ENCODE data around the gene MGST2. TPM values are rescaled to one million over a fixed set of nuclear protein-coding genes. Genes with fewer than 3 reads are reported as not detected.

Gene MGST2
- total RNA-seq, 1 donor from 2014 or later: 27.0 TPM

GRCh38 chr4:139643042-139643895 is 22.4 kb upstream of the MGST2 start:
- no peak for DNase-seq (ENCODE audit: low read depth)

DNA sequence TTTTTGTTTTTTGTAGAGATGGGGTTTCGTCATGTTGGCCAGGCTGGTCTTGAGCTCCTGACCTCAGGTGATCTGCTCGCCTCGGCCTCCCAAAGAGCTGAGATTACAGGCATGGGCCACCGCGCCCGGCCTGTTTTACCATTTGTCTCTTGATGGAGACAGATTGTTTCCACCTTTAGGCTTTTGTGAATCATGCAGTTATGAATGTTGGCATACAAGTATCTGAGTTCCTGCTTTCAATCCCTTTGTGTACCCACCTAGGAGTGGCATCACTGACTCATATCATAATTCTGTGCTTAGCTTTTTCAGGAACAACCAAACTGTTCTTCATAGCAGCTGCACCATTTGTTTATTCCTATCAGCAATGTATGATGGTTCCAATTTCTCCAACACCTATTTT is 20.2 kb upstream of the MGST2 start:
- DNase-seq (ENCODE audit: low read depth): no peak

- no peak for DNase-seq (ENCODE audit: low read depth)
Measured at GRCh38 chr4:139647184-139647583, 18.4 kb upstream of the MGST2 start.

- DNase-seq (ENCODE audit: low read depth): no peak
Measured at GRCh38 chr4:139647952-139648351, 17.7 kb upstream of the MGST2 start.

GRCh38 chr4:139651282-139652194 is 14.1 kb upstream of the MGST2 start:
- DNase-seq (ENCODE audit: low read depth): peak; percentile 69

DNA sequence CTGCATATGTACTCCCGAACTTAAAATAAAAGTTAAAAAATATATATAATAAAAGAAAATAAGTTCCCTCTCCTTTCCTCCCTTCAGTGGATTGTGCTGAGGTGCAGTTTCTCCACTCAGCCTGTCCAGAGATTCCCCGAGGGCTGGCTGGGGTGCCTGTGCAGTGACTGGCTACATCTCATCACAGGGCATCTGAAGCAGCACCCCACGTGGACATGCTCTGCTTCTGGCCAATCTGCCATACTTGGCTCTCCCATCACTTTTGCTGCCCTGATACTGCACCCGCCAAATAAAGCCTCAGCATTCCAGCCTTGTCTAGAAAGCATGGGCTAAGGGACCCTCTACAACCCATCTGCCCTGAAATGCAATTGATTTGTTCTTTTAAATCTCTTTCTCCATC is 11.1 kb upstream of the MGST2 start:
- no peak for DNase-seq (ENCODE audit: low read depth)

- peak; percentile 63 for DNase-seq (ENCODE audit: low read depth)
Measured at GRCh38 chr4:139655116-139655515, 10.5 kb upstream of the MGST2 start.

- peak; percentile 73 for DNase-seq (ENCODE audit: low read depth)
Measured at GRCh38 chr4:139656614-139657486, 8.8 kb upstream of the MGST2 start.

DNA sequence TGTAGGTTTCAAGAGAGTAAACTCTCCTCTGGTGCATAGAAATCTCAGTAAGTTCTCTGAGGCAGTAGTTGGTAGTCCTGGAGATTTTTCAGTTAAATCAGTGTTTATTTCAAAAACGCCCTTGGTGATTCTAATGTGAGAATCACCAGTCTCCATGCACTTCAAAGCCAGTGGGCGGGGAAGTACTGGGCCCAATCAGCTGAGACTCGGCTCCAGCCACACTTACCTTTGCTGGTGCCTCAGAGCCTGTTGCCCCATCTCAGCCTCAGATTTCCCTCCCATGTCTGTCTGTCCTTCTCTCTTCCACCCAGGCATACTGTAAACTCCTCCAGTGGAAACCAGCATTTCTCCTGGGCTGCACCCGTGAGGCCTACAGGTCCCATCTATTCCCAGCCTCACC is 7.4 kb upstream of the MGST2 start:
- DNase-seq (ENCODE audit: low read depth): no peak

DNA sequence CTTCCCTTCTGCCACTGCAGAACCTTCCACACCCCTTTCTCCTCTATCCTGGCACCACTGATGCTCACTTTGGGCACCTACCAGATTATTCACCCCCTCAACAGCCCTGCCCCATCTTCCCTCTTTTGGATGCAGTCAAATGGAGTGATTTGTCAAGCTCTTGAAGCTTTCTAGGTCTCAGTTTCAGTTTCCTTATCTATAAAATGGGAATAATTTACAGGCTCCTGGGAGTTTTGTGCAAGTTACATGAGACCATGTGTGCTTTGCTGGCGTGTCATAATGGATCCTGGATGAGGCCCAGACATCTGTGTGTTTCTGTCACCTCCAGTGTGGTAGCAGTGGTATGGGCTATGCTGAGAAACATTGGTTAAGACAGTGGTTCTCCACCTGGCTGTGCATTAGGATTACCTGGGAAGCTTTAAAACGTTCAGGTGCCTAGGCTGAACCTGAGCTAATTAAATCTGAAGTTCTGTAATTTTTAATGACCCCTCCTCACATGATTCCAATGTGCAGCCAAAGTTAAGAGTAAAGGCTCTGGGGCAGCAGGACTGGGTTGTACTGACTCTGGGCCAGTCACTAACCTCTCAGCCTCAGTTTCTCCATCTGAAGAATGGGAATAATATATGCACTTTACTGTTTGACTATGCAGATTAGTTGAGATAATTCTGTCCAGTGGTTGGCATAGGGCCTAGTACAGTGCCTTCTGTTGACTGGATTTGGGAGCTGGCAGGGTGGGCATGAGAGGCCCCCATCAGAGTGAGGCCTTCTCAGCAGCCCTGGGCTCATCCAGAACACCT is 6.8 kb upstream of the MGST2 start:
- no peak for DNase-seq (ENCODE audit: low read depth)

DNA sequence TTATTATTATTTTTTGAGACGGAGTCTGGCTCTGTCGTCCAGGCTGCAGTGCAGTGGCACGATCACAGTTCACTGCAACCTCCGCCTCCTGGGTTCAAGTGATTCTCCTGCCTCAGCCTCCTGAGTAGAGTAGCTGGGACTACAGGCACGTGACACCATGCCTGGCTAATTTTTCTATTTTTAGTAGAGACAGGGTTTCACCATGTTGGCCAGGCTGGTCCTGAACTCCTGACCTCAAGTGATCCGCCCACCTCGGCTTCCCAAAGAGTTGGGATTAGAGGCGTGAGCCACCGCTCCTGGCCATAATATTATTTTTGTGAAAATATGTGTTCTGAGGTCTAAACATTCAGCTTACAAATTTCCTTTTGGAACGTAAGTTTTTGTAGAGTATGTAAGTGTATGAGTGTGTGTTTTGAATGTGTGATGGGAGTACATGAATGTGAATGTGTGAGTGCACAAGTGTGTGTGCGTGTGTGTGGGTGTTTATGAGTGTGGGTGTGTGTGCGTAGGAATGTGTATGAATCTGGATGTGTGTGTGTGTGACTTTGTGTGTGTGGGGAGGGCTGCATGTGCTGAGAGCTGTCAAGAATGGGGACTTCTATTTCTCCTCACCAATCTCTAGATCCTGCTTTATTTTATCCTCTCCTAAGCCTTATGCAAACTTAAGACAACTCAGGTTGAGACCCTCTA is 5.7 kb upstream of the MGST2 start:
- no peak for DNase-seq (ENCODE audit: low read depth)

- DNase-seq (ENCODE audit: low read depth): no peak
Measured at GRCh38 chr4:139660568-139661043, 5.0 kb upstream of the MGST2 start.

- DNase-seq (ENCODE audit: low read depth): no peak
Measured at GRCh38 chr4:139663561-139664138, 2.0 kb upstream of the MGST2 start.

DNA sequence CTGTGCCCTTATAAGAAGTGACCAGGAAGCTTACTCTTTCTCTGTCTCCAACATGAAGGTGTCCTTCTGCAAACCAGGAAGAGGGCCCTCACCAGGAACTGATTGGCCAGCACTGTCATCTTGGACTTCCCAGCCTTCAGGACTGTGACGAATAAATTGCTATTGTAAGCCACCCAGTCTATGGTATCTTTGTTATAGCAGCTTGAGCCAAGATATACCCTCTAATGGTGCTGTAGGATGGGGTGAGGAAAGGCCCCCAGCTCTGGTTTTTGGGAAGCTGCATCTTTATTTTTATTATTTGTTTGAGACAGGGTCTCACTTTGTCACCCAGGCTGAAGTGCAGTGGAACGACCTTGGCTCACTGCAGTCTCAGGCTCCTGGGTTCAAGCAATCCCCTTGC is 1.2 kb upstream of the MGST2 start:
- no peak for DNase-seq (ENCODE audit: low read depth)

- DNase-seq (ENCODE audit: low read depth): no peak
Measured at GRCh38 chr4:139665079-139665689, 435 bp upstream of the MGST2 start.

- peak; percentile 76 for DNase-seq (ENCODE audit: low read depth)
Measured at GRCh38 chr4:139666735-139667281, 1.2 kb downstream of the MGST2 start.

DNA sequence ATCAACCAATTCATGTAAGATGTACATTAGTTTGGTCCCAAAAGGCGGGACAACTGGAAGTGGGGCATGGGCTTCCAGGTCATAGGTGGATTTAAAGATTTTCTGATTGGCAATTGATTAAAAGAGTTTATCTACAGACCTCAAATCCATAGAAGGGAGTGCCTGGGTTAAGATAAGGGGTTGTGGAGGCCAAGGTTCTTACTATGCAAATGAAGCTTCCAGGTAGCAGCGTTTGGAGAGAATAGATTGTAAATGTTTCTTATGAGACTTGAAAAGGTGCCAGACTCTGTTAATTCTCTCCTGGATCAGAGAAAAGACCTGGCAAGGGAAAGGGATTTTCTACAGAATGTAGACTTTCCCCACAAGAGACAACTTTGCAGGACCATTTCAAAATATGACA is 2.4 kb downstream of the MGST2 start:
- no peak for DNase-seq (ENCODE audit: low read depth)

- no peak for DNase-seq (ENCODE audit: low read depth)
Measured at GRCh38 chr4:139668658-139669201, 3.1 kb downstream of the MGST2 start.

GRCh38 chr4:139669335-139669734 is 3.7 kb downstream of the MGST2 start:
- no peak for DNase-seq (ENCODE audit: low read depth)
